Tibial nerve (tissue), 4 donors: ENCODE results near the gene LBHD1. TPM values are rescaled to one million over a fixed set of nuclear protein-coding genes. Genes with fewer than 3 reads are reported as not detected.
"Not testable (repeated sequence)": the region's sequence is repeated elsewhere in the genome, so short reads cannot be mapped to it uniquely, and the experiment has no call there.

Experiments
- DNase-seq, 2 donors: peaks; one replicate each; pipeline ENCODE4 v3.0.0-alpha.2; 2019; ENCODE audit warnings: low spot score in 2 of 2
- H3K27ac ChIP-seq, 4 donors: fragments of 200-600 bp; sonication (generic) in 3 of 4; one replicate each; pipeline ENCODE4 v1.5.1; 2017 to 2019; ENCODE audit warnings: mild to moderate bottlenecking in 1 of 4
- H3K27me3 ChIP-seq, 2 donors: fragments of 200-600 bp; sonication (generic) in 1 of 2; one replicate each; pipeline versions ENCODE4 v1.5.1 to v1.6.0; 2017 to 2019
- H3K36me3 ChIP-seq, 3 donors: fragments of 200-600 bp; sonication (generic); one replicate each; pipeline ENCODE4 v1.5.1; 2018 to 2019
- H3K4me1 ChIP-seq, 4 donors: fragments of 200-600 bp; sonication (generic) in 3 of 4; one replicate each; pipeline ENCODE4 v1.5.1; 2017 to 2019
- H3K4me3 ChIP-seq, 4 donors: fragments of 200-600 bp; sonication (generic) in 3 of 4; one replicate each; pipeline ENCODE4 v1.5.1; 2017 to 2019; ENCODE audit warnings: mild to moderate bottlenecking in 1 of 4, moderate library complexity in 1 of 4
- H3K9me3 ChIP-seq, 4 donors: fragments of 200-600 bp; sonication (generic) in 3 of 4; one replicate each; pipeline ENCODE4 v1.5.1; 2017 to 2019
- CTCF ChIP-seq, 5 experiments: fragments of 200-600 bp in 3 of 5; fragments of 450-650 bp in 2 of 5; sonication (generic) in 3 of 5; IDR thresholded peaks; one replicate each; pipeline ENCODE4 v1.5.1; 2016 to 2019; ENCODE audit warnings: antibody characterized with exemption in 5 of 5, mild to moderate bottlenecking in 3 of 5, moderate library complexity in 2 of 5
- EP300 ChIP-seq, 2 donors: sonication (generic); formaldehyde crosslinking; IDR thresholded peaks; one replicate each; pipeline ENCODE4 v1.6.1; 2017; ENCODE audit warnings: antibody characterized with exemption in 2 of 2, mild to moderate bottlenecking in 1 of 2
- POLR2A ChIP-seq, 2 donors: fragments of 450-650 bp; IDR thresholded peaks; one replicate each; pipeline ENCODE4 v1.6.1; 2017; ENCODE audit warnings: antibody characterized with exemption in 2 of 2, mild to moderate bottlenecking in 2 of 2, moderate library complexity in 2 of 2
- WGBS, 2 donors: methylation state at CpG; one replicate each; pipeline ENCODE4 v1.1.5; 2018; 5-methylcytosine and 5-hydroxymethylcytosine counted together
- total RNA-seq, 4 donors: library from RNA; depleted of rRNA; stranded (reverse); fragments of >200 nt; gene quantifications; one replicate each; pipeline ENCODE4 v1.1.0, GENCODE V29; 2016

LBHD1 gene
- total RNA-seq, 4 donors from 2014 or later, result 3.9 to 11.1 (median 5.4) TPM

- no peaks in the 10 kb centered on the region for H3K9me3 ChIP-seq
- no peak for TF ChIP-seq CTCF (IDR thresholded peaks at IDR 0.05)
- TF ChIP-seq EP300 (IDR thresholded peaks at IDR 0.05), result no peak
- no peak for TF ChIP-seq POLR2A (IDR thresholded peaks at IDR 0.05)
- no peaks in the 10 kb centered on the region for H3K27me3 ChIP-seq
- H3K36me3 ChIP-seq, result peaks cover 0 to 48% (median 0%) of the 10 kb centered on the region in 3 donors
- WGBS, 2 donors, result 78 to 81% methylated on average over 6 of the region's 6 CpGs
- no peak overlapping the region for H3K4me3 ChIP-seq
- H3K4me1 ChIP-seq, result peaks cover 0 to 71% (median 26%) of the 10 kb centered on the region in 4 donors
- H3K27ac ChIP-seq, result peak overlapping the region in 1 of 4 donors; percentile 91
- DNase-seq, result no peak
These were observed 5.1 kb upstream of the LBHD1 start for GRCh38 chr11:62677156-62677555.

- no peaks in the 10 kb centered on the region for H3K27me3 ChIP-seq
- H3K9me3 ChIP-seq, result no peaks in the 10 kb centered on the region
- no peak for TF ChIP-seq EP300 (IDR thresholded peaks at IDR 0.05)
- TF ChIP-seq POLR2A (IDR thresholded peaks at IDR 0.05), result no peak
- TF ChIP-seq CTCF (IDR thresholded peaks at IDR 0.05), result no peak
- H3K36me3 ChIP-seq, result peaks cover 0 to 48% (median 0%) of the 10 kb centered on the region in 3 donors
- DNase-seq, result no peak
- H3K27ac ChIP-seq, result no peak overlapping the region
- H3K4me3 ChIP-seq, result no peak overlapping the region
- H3K4me1 ChIP-seq, result peaks cover 0 to 72% (median 27%) of the 10 kb centered on the region in 4 donors
- 28 to 49% methylated on average over 6 of the region's 6 CpGs for WGBS, 2 donors
These were observed 4.6 kb upstream of the LBHD1 start for GRCh38 chr11:62676698-62677097.

GRCh38 chr11:62675415-62675814 lies 3.3 kb upstream of the LBHD1 start:
- WGBS, 2 donors, result 92 to 93% methylated on average over 10 of the region's 10 CpGs

GRCh38 chr11:62673196-62673525 lies 1.1 kb upstream of the LBHD1 start:
- DNase-seq, result no peak
- no peaks in the 10 kb centered on the region for H3K9me3 ChIP-seq
- H3K4me1 ChIP-seq, result peaks cover 0 to 67% (median 27%) of the 10 kb centered on the region in 4 donors
- H3K27ac ChIP-seq, result peak overlapping the region in 2 of 4 donors; percentile 90 to 93
- WGBS, 2 donors, result 76% methylated on average over 2 of the region's 2 CpGs
- peak overlapping the region in 1 of 4 donors; percentile 28 for H3K4me3 ChIP-seq
- H3K36me3 ChIP-seq, result peaks cover 0 to 48% (median 0%) of the 10 kb centered on the region in 3 donors
- TF ChIP-seq EP300 (IDR thresholded peaks at IDR 0.05) (no peak), POLR2A (IDR thresholded peaks at IDR 0.05) (no peak), CTCF (IDR thresholded peaks at IDR 0.05) (no peak)
- H3K27me3 ChIP-seq, result no peaks in the 10 kb centered on the region

More at GRCh38 chr11:62675415-62675814, 3.3 kb upstream of the LBHD1 start:
- Histone ChIP-seq H3K36me3 (peaks cover 0 to 48% (median 0%) of the 10 kb centered on the region in 3 donors), H3K4me1 (peaks cover 0 to 65% (median 31%) of the 10 kb centered on the region in 4 donors)
- H3K27me3 ChIP-seq, DNase-seq, H3K27ac ChIP-seq, H3K4me3 ChIP-seq, H3K9me3 ChIP-seq: not testable (repeated sequence)

GRCh38 chr11:62671236-62671607 lies 845 bp downstream of the LBHD1 start:
- 0 to 1% methylated on average over 17 of the region's 17 CpGs for WGBS, 2 donors
- Histone ChIP-seq H3K4me1 (peaks cover 0 to 67% (median 36%) of the 10 kb centered on the region in 4 donors), H3K27me3 (no peaks in the 10 kb centered on the region), H3K36me3 (peaks cover 0 to 45% (median 0%) of the 10 kb centered on the region in 3 donors), H3K27ac (peak overlapping the region; percentile 72 to 93 (median 86)), H3K4me3 (peak overlapping the region; percentile 46 to 87 (median 70)), H3K9me3 (no peaks in the 10 kb centered on the region)
- no peak for DNase-seq
- no peak for TF ChIP-seq POLR2A (IDR thresholded peaks at IDR 0.05)
- no peak for TF ChIP-seq CTCF (IDR thresholded peaks at IDR 0.05)
- no peak for TF ChIP-seq EP300 (IDR thresholded peaks at IDR 0.05)
